GM21515 (cell line): ENCODE measurements around the gene NRG2.

Experiments
- ATAC-seq: cut with Tn5 transposase; IDR thresholded peaks from one replicate; pipeline ENCODE4 v1.9.1; 2021; ENCODE audit not compliant: unreplicated experiment

NRG2 gene

DNA sequence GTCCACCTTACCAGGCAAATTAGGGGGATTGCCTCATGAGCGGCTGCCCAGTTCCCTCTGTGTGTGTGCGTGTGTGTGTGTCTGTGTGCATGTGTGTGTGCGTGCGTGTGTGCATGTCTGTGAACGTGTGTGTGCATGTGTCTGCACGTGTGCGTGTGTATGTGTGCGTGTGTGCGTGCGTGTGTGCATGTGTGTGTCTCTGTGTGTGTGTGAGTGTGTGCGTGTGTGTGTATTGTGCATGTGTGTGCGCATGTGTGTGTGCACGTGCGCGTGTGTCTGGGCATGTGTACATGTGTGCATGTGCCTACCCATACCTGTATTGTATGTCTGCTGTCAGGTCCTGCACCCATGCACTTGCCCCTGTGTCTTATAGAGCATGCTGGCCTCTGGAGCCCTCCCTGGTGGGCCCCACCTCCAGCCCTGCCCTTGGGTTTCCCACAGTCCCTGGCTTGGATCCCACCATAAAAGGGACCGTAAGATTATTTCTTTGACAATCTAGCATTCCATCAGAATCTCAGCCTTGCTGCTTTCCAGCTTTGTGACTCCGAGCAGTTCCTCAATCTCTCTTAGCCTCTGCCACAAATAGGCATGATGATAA, 238.2 kb downstream of the NRG2 start:
- ATAC-seq, result no peak

DNA sequence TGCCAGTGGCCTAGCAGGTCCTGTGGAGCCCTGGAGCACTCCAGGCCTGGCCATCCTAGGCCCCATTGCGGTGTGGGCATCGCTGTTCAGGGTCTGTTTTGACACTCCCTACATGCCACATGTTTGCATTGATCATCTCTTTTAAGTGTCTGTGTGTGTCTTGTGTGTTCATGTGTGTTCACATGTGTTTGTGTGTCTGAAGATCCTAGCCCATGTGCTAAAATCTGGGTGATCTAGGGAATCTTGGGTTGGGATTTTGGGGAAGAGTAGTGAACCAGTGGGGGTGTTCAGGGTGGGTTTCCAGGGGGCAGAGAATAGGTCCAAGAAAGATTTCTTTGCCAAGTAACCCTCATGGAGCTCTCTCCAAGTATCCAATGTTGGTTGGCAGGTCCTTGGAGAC, 239.1 kb downstream of the NRG2 start:
- ATAC-seq, result no peak

DNA sequence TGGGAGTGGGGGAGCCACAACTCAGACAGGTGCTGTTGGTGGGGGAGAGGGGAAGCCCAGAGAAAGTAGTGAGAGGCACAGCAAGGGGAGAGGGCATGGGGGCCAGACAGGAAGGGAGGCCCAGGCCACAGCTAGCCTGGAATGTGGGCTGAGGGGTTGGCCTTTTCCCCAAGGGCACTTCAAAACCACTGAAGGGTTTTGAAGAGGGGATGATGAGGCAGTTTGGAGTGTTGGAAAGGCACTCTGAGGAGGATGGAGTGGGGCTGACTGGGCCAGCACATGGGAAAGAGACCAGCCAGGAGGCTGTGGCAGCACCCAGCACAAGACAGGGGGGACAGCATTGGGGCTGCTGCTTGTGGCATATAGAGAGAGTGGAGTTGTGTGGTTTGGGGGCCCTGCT, 243.7 kb downstream of the NRG2 start:
- no peak for ATAC-seq

DNA sequence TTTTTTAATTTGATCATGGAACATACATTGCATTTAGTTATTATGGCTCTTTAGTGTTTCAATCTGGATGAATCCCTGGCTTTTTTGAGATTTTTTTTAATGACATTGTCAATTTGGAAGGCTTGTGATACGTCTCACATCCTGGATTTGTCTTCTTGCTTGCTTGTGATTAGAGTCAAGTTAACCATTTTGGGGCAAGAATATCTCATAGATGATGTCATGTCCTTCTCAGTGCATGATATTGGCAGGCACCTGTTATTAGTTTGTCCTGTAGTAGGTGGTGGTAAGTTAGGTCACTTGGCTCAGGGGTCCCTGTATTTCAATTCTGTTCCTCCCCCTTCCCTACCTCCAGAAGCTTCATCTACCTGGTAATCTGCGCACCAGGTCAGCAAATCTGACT, 244.2 kb downstream of the NRG2 start:
- no peak for ATAC-seq

DNA sequence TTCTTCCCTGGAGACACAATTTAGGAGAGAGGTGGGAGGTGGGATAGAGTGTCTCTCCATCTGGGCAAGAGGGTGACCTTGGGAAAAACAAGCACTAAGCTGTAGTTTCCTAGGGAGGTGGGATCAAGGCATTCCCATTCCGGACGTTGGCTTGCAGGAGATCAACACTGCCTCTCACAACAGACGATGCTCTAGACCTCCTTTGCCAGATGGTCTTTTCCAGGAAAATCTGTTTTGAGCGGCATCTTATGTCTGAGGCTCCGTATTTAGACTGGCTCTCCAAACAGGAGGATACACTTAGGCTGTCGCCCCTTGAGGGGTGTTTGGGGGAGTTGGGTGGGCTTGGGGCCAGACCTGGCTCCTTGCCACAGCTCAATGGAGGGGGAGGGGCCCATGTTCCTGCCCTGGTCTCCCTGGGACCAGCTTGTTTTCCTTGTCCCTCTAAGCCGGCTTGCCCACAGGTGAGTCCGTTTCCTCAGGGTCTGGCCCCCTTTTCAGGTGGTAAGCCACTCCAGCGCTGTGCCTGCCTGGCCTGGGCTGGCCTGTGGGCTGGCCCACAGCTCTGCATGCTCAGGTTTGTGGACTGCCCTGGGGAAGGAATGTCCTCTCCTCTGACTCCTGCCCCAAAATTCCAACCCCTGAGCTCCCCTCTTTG, 245.1 kb downstream of the NRG2 start:
- no peak for ATAC-seq

DNA sequence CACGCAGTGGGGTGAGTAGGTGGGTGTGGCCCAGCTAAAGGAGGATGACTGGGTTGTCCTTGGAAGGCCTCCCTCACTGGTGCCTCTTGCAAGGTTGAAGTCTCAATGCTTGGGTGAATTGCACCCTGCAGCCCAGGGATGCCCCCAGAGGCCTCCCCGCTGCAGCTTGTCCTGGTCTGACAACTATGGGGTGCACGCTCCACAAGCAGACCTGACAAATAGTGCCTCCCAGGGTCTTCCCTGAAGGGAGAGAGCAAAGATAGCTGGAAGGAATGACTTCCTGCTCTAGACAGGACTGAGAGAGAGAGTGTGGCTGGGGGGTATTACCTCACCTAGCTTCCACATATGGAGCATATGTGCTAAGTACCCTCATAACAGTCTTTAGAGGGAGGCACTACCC, 245.8 kb downstream of the NRG2 start:
- ATAC-seq, result no peak
